ENCODE data around the gene EPN1.
"Not testable (repeated sequence)": the region's sequence is repeated elsewhere in the genome, so short reads cannot be mapped to it uniquely, and the experiment has no call there.

Gene EPN1

GRCh38 chr19:55705972-55706371 lies 30.9 kb downstream of the EPN1 start:
- TF ChIP-seq ZNF274 (IDR thresholded peaks at IDR 0.05; ENCODE audit: low read depth, low read length) = no peak
- H3K4me3 ChIP-seq (ENCODE audit: low read length) = no peak overlapping the region

DNA sequence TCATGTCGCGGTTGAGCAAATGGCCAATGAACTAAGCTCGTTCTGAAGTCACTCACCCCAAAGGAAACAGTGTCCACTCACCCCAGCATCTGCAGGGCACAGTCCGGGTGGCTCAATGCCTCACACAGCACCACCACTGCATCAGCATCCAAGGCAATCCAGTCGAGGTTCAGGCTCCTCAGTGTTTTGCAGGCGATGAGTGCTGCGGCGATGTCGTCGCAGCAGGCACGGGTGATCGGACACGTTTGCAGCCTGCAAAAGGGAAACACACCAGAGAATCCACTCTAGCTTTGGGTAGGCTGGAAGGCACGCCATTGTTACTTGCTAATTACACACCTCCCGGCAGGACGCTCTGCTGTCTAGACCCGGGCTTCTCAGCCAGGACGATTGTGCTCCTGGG lies 36.7 kb downstream of the EPN1 start:
- no peak overlapping the region for H3K4me3 ChIP-seq (ENCODE audit: low read length)
- TF ChIP-seq ZNF274 (IDR thresholded peaks at IDR 0.05; ENCODE audit: low read depth, low read length) = no peak

GRCh38 chr19:55712804-55713631 lies 38.0 kb downstream of the EPN1 start:
- TF ChIP-seq ZNF274 (IDR thresholded peaks at IDR 0.05; ENCODE audit: low read depth, low read length) = no peak
- H3K4me3 ChIP-seq (ENCODE audit: low read length) = no peak overlapping the region

- TF ChIP-seq ZNF274 (IDR thresholded peaks at IDR 0.05; ENCODE audit: low read depth, low read length) = no peak
- H3K4me3 ChIP-seq (ENCODE audit: low read length) = no peak overlapping the region
Observed at GRCh38 chr19:55716531-55716930, 41.5 kb downstream of the EPN1 start.

DNA sequence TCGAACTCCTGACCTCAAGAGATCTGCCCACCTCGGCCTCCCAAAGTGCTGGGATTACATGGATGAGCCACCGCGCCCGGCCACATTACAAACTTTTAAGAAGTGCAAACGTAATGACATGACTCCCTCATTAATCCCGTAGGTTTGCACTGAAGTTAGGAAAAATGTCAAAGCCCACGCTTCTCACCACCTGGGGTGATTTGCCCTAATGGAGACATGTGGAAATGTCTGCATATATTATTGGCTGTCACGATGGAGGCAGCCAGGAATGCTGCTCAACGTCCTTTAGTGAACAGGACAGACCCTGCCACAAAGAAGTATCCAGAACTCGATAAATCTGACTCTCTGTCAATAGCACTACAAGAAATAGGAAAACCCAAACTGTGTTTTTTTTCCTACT lies 42.2 kb downstream of the EPN1 start:
- no peak for TF ChIP-seq ZNF274 (IDR thresholded peaks at IDR 0.05; ENCODE audit: low read depth, low read length)
- no peak overlapping the region for H3K4me3 ChIP-seq (ENCODE audit: low read length)

DNA sequence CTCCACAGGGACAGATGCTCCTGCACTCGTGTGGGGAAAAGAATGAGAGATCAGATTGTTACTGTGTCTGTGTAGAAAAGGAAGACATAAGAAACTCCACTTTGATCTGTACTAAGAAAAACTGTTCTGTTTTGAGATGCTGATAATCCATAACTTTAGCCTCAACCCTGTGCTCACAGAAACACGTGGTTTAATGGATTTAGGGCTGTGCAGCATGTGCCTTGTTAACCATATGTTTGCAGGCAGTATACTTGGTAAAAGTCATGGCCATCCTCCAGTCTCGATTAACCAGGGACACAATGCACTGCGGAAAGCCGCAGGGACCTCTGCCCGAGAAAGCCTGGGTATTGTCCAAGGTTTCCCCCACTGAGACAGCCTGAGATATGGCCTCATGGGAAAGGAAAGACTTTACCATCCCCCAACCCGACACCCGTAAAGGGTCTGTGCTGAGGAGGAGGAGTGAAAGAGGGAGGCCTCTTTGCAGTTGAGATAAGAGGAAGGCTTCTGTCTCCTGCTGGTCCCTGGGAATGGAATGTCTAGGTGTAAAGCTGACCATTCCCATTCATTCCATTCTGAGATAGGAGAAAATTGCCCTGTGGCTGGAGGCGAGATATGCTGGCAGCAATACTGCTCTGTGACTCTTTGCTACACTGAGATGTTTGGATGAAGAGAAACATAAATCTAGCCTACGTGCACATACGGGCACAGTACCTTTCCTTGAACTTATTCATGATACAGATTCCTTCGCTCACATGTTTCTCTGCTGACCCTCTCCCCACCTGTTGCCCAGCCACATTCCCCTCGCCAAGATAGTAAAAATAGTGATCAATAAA lies 43.1 kb downstream of the EPN1 start:
- H3K4me3 ChIP-seq (ENCODE audit: low read length) = not testable (repeated sequence)

DNA sequence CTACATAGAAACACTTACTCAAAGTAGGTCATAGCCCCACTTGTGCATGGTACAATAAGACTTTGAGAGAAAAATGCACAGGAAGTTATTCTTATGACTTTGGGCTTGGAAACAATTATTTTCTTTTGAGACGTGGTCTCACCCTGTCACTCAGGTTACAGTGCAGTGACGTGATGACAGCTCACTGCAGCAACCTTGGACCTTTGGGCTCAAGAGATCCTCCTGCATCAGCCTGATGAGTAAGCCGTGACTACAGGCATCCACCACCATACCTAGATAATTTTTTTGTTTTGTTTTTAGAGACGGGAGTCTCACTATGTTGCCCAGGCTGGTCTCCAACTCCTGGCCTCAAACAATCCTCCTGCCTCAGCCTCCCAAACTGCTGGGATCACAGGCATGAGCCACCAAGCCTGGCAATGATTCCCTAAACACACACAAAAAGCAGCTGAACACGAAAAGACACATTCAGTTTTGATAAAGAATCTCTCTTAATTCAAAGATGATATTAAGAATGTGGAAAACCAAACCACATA lies 45.3 kb downstream of the EPN1 start:
- no peak overlapping the region for H3K4me3 ChIP-seq (ENCODE audit: low read length)
- TF ChIP-seq ZNF274 (IDR thresholded peaks at IDR 0.05; ENCODE audit: low read depth, low read length) = no peak

- TF ChIP-seq ZNF274 (IDR thresholded peaks at IDR 0.05; ENCODE audit: low read depth, low read length) = no peak
Observed at GRCh38 chr19:55720801-55721200, 45.8 kb downstream of the EPN1 start.

DNA sequence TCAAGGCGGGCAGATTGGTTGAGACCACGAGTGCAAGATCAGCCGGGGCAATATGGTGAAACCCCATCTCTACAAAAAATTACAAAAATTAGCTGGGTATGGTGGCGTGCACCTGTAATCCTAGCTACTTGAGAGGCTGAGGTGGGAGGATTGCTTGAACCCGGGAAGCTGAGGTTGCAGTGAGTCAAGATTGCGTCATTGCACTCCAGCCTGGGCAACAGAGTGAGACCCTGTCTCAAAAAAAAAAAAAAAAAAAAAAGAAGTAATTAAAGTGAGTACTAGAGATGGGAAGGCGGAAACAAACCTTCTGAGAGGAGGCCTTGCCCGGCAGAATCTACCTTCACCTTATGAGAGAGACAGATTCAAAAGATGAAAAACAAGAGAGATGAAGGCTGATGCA lies 48.5 kb downstream of the EPN1 start:
- H3K4me3 ChIP-seq (ENCODE audit: low read length) = no peak overlapping the region

More at GRCh38 chr19:55720801-55721200, 45.8 kb downstream of the EPN1 start:
- H3K4me3 ChIP-seq (ENCODE audit: low read length) = no peak overlapping the region

DNA sequence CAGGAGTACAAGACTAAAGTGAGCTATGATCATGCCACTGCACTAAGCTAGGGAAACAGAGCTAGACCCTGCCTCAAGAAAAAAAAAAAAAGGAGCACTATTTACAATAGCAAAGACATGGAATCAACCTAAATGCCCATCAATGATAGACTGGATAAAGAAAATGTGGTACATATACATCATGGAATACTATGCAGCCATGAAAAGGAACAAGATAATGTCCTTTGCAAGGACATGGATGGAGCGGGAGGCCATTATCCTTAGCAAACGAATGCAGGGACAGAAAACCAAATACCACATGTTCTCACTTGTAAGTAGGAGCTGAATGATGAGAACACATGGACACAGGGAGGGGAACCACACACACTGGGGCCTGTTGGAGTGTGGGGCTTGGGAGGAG lies 55.4 kb downstream of the EPN1 start:
- not testable (repeated sequence) for H3K4me3 ChIP-seq (ENCODE audit: low read length)

More for the DNA sequence above, 48.5 kb downstream of the EPN1 start:
- no peak for TF ChIP-seq ZNF274 (IDR thresholded peaks at IDR 0.05; ENCODE audit: low read depth, low read length)

DNA sequence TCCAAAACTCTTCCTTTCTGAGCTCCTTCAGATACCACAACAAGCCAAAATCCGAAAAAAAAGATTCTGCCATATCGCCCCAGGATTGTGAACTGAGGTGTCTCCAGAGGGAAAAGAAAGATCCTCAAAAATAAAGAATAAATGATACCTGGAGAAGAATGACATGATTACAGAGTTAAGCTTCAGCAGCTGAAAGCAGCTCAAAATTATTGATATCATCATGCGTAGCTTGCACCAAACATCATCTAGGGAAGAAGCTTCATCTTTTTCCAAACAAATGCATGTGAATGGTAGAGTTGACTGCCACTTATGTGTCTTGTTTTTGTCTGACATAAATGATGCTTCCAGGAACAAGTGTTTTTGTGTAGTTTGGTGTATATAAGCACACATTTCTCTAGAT lies 63.3 kb downstream of the EPN1 start, which contains the start of gene NLRP9:
NLRP9 (minus strand) TSS at position 101 of the 400 bp plus-strand sequence; CDS start at position 73, 28 bp downstream.
- H3K4me3 ChIP-seq (ENCODE audit: low read length) = no peak within 1 kb of the TSS

GRCh38 chr19:55750715-55751114 lies 75.7 kb downstream of the EPN1 start:
- no peak for TF ChIP-seq ZNF274 (IDR thresholded peaks at IDR 0.05; ENCODE audit: low read depth, low read length)
- no peak overlapping the region for H3K4me3 ChIP-seq (ENCODE audit: low read length)

More for the DNA sequence above, 63.3 kb downstream of the EPN1 start, which contains the start of gene NLRP9:
- no peak for TF ChIP-seq ZNF274 (IDR thresholded peaks at IDR 0.05; ENCODE audit: low read depth, low read length)

DNA sequence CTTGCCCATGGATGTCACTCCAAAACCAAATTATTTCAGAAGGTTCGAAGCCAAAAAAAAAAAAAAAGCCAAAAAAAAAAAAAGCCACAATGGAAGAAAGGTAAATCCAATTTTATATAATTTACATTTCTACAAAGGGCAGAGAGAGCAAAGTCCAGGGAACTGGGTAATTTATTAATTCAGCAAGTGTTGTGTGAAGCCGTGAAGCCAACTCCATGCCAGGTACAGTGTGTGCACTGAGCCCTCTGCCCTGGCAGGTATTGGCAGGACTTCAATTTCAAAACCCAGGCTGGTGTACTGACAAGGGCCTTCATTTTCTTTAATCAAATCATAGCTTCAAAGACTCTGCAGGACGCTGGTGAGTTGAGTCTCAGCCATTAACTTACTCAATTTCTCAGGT lies 78.4 kb downstream of the EPN1 start:
- no peak for TF ChIP-seq ZNF274 (IDR thresholded peaks at IDR 0.05; ENCODE audit: low read depth, low read length)
- H3K4me3 ChIP-seq (ENCODE audit: low read length) = no peak overlapping the region

DNA sequence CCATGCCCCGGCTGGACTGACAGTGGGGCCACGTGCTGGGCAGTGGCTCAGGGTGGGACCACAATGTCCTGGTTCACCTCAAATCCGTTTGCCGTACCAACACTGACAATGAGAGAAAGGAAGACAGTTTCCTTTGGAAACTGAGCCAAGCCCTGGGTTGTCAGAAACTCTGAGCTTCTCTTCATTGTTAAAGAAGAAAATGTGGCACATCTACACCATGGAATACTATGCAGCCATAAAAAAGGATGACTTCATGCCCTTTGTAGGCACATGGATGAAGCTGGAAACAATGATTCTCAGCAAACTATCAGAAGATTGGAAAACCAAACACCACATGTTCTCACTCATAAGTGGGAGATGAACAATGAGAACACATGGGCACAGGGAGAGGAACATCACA lies 81.8 kb downstream of the EPN1 start:
- not testable (repeated sequence) for H3K4me3 ChIP-seq (ENCODE audit: low read length)

- H3K4me3 ChIP-seq (ENCODE audit: low read length) = not testable (repeated sequence)
Observed at GRCh38 chr19:55758797-55759196, 83.8 kb downstream of the EPN1 start, which contains the start of gene RFPL4A. TSS of gene RFPL4A (plus strand) at chr19:55759097. CDS start at chr19:55761801, 2,704 bp downstream.
